HFF-Myc (cell line): ENCODE data around the gene LNP1.

Source experiments
- DNase-seq: peaks from one replicate; pipeline ENCODE4 v3.0.0-alpha.2; 2011; ENCODE audit warnings: low read depth; ENCODE audit errors: extremely low read depth
- H3K4me3 ChIP-seq: replicated peaks from 2 replicates; pipeline ENCODE4 v1.5.1; 2011; ENCODE audit warnings: low read depth, mild to moderate bottlenecking, control low read depth, low read length
- CTCF ChIP-seq: IDR thresholded peaks from 2 replicates; pipeline ENCODE4 v1.5.1; 2012; ENCODE audit warnings: mild to moderate bottlenecking, low read depth, low read length, control low read depth; ENCODE audit errors: missing control alignments

Gene LNP1

DNA sequence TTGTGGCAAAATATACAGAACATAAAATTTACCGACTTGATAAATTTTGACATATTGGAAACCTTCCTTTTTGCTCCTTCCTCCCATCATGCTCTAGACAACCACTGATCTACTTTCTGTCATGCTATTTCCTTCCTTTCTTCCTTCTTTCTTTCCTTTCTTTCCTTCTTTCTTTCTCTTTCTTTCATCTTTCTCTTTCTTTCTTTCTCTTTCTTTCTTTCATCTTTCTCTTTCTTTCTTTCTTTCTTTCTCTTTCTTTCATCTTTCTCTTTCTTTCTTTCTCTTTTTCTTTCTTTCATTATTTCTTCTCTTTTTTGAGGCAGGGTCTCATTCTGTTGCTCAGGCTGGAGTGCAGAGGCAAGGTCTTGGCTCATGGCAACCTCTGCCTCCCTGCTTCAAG is 82.2 kb downstream of the LNP1 start:
- TF ChIP-seq CTCF, result no peak
- no peak overlapping the region for H3K4me3 ChIP-seq
- DNase-seq, result no peak

DNA sequence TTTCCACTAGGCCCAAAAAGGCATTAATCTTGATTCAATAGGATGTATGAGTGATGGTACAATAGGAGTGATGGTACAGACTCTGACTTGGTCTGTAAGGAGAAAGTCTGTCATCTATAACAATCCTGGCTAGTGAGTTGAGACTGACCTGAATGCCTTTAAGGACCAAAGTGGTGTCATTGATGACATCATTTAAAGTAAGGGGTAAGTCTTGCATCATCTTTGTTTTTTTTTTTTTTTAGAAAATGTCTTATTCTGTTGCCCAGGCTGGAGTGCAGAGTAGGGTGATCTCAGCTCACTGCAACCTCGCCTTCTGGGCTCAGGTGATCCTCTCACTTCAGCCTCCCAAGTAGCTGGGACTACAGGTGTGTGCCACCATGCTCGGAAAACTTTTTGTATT is 85.5 kb downstream of the LNP1 start:
- no peak for TF ChIP-seq CTCF

DNA sequence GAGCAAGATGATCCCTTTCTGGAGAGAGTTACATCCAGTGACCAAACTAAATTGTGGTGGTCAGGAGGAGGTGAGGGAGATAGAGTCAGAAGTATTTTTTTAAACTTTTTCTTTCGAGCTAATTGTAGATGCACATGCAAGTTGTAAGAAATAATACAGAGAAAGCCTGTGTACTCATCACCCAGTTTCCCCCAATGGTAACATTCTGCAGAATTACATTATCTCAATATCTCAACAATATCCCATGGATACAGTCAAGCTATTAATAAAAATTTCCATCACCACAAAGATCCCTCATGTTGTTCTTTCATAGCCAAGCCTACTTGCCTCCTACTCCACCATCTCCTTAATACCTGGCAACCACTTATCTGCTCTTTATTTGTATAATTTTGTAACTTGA is 87.8 kb downstream of the LNP1 start:
- H3K4me3 ChIP-seq, result no peak overlapping the region
- no peak for DNase-seq
- TF ChIP-seq CTCF, result no peak

More for the DNA sequence above, 85.5 kb downstream of the LNP1 start:
- H3K4me3 ChIP-seq, result no peak overlapping the region
- no peak for DNase-seq

DNA sequence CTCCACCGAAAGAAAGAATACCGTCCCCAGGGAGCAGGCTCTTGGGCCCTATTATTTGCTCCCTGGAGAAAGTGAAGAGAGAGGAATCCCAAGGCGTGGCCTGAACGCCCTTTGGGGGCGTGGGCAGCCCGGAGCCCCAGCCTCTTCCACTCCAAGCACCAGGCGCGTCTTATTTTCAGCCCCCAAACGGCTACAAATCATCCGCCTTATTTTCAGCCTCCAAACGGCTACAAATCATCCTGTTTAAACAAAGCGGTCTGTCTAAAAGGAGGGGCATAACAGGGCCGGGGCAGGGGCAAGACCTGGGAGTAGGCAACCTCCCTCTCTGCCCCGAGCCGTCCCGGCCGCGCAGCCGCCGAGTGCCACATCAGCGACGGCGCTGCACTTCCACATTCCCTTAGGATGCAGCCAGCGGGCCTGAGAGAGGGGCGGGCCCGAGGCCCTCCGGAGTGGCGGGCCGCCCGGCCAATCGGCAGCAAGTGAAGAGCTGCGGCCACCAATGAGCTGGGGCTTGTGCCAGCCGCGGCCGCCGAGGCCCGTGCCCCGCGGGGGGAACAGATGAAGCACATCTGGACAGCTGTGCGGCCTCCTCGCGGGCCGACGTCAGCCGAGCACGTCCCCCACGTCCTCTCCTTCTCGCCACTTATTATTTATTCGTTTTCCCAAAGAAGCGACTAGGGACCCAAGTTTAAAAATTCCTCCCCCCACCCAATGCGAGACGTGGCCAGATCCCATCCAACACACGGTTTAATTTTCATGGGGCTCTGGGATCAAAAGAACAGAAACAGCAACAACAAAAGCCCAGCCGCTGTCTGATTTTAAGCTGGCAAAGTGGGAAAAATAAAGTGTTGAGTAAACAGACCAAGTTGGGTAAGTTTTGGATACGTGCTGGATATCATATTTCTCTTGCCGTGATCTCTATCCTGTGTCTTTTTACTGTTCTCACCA is 91.0 kb downstream of the LNP1 start, which contains the start of gene TMEM45A:
Gene TMEM45A, plus strand, starts transcription at position 561 of the 948 bp plus-strand sequence. CDS start 62,593 bp downstream, outside the sequence.
- DNase-seq, result peak; percentile 80
- peak within 1 kb of the TSS; percentile 63 for H3K4me3 ChIP-seq
- no peak for TF ChIP-seq CTCF

DNA sequence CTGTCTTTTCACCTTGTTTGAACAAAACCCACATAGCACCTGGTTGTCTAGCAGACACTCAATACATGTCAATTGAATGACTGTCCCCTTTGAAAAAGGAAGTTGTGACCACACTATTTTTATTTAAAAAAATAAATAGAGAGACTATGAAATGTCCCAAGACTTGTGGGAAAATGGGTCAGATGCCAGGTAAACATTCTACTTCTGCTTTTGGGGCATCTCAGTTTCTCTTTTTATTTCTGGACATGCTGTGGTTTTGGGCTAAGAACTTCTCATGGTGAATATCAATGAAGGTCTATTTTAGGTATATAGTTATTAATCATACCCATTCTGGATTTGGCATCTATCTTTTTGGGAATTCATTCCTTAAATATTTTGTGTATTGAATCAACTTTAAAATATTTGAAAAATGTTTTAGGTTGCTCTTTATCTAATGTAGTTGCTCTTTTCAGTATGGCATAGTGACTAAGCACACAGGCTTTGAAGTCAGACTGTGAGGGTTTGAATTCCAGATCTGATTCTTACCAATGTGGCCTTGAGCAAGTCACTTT is 95.4 kb downstream of the LNP1 start:
- no peak for DNase-seq
- TF ChIP-seq CTCF, result no peak

DNA sequence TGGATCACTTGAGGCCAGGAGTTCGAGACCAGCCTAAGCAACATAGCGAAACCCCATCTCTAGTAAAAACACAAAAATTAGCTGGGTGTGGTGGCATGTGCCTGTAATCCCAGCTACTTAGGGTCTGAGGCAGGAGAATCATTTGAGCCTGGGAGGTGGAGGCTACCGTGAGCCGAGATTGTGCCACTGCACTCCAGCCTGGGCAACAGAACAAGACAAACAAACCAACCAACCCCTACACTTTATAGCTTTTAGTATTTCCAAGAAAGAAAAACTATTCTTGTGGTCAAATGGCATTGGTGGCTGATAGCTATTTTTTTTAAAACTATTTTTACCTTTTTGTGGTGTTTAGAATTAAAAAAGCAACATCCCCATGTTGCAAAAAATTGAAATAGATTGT is 98.3 kb downstream of the LNP1 start:
- no peak for TF ChIP-seq CTCF
- DNase-seq, result no peak
- H3K4me3 ChIP-seq, result no peak overlapping the region

More for the DNA sequence above, 95.4 kb downstream of the LNP1 start:
- no peak overlapping the region for H3K4me3 ChIP-seq
